PC-3 (cell line): ENCODE results near the gene SAMHD1.

Source experiments
- EZH2 ChIP-seq: fragments of 300-600 bp; sonication (generic); IDR thresholded peaks from one replicate; pipeline ENCODE4 v1.6.1; 2017; ENCODE audit warnings: antibody characterized with exemption, mild to moderate bottlenecking, low read length; ENCODE audit not compliant: unreplicated experiment
- EZH2phosphoT487 ChIP-seq: fragments of 300-600 bp; sonication (generic); IDR thresholded peaks from 2 replicates; pipeline ENCODE4 v1.6.1; 2018; ENCODE audit warnings: mild to moderate bottlenecking, antibody characterized with exemption, low read length, borderline replicate concordance
- TF ChIP-seq, protein P1 (sequence below): fragments of 300-600 bp; sonication (generic); conservative IDR thresholded peaks from 2 replicates; pipeline ENCODE4 v1.5.1; 2017; ENCODE audit warnings: antibody characterized with exemption, low read depth, mild to moderate bottlenecking, low read length

DNA sequence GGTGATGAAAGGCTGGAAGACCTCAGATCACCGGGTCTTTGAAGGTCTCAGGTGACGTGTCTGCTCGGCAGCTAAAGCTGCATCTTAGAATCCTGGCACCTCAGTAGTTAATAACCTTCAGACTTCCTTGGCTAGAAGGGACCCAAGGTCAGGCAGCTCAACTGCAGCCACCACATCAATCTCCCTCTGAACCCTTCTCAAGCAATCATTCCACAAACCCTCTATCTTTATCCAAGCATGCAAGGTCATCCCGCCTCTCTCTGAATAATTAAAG is 92.3 kb downstream of the SAMHD1 start:
- TF ChIP-seq, protein P1, sequence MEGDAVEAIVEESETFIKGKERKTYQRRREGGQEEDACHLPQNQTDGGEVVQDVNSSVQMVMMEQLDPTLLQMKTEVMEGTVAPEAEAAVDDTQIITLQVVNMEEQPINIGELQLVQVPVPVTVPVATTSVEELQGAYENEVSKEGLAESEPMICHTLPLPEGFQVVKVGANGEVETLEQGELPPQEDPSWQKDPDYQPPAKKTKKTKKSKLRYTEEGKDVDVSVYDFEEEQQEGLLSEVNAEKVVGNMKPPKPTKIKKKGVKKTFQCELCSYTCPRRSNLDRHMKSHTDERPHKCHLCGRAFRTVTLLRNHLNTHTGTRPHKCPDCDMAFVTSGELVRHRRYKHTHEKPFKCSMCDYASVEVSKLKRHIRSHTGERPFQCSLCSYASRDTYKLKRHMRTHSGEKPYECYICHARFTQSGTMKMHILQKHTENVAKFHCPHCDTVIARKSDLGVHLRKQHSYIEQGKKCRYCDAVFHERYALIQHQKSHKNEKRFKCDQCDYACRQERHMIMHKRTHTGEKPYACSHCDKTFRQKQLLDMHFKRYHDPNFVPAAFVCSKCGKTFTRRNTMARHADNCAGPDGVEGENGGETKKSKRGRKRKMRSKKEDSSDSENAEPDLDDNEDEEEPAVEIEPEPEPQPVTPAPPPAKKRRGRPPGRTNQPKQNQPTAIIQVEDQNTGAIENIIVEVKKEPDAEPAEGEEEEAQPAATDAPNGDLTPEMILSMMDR: no peak
- TF ChIP-seq EZH2: no peak
- no peak for TF ChIP-seq EZH2phosphoT487
